ENCODE results near the gene TOMM40L. TPM values are rescaled to one million over a fixed set of nuclear protein-coding genes. Genes with fewer than 3 reads are reported as not detected.

TOMM40L gene
- total RNA-seq, 1 donor from 2014 or later: 8.6 TPM

DNA sequence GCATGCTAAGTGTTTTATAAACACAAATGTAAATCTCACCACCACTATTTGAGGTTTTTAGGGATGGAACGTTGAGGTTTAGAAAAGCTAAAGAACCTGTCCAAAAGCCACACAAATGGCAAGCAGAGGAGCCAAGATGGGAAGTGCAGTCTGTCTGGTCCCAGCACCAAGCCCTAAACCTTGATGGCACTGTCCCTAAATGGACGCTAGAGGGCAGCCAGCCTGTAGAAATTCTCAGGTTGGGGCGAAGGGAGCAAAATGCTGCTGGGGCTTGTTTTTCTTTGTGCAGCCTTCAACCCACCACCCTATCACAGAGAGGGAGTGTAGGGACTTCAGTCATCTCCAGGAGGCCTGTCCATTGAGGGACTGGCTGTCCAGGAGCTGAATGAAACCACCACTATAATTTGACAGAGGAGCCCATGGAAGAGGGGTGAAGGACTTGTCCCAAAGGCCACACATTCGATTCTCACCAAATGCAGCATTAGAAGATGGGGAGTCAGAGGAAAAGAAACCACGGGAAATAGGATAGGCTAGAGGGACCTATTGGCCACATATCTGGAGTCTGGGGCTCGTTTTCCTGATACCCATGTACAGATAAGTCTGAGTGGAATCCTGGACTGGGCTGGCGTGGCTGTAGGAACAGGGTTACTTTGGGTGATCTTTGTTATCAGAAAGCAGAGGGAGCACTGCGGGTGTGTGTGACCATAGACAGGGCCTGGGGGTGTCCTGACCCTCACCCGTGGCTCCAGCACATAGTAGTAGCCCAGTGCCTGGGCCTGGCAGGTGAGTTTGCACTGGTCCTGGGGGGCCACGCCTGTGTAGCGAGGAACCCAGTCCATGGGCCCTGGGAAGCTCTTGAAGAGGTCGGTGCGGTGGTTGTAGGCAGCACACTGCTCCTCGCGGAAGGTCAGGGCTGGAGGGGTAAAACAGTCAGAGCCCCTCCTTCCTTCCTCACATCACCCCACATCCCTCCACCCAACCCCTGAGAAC lies 33.1 kb upstream of the TOMM40L start:
- Mint-ChIP-seq H3K9me3 (ENCODE audit: unreplicated experiment) (no peaks in the 10 kb centered on the region), H3K27me3 (ENCODE audit: unreplicated experiment) (no peaks in the 10 kb centered on the region), H3K4me1 (ENCODE audit: unreplicated experiment) (peaks cover 21% of the 10 kb centered on the region), H3K36me3 (ENCODE audit: unreplicated experiment) (peaks cover 2% of the 10 kb centered on the region), H3K27ac (ENCODE audit: unreplicated experiment) (no peak overlapping the region), H3K4me3 (ENCODE audit: unreplicated experiment) (no peak overlapping the region)
- no peak for DNase-seq (ENCODE audit: extremely low spot score, unreplicated experiment)
- peak; percentile 88 for TF ChIP-seq CTCF (IDR thresholded peaks at IDR 0.05)

DNA sequence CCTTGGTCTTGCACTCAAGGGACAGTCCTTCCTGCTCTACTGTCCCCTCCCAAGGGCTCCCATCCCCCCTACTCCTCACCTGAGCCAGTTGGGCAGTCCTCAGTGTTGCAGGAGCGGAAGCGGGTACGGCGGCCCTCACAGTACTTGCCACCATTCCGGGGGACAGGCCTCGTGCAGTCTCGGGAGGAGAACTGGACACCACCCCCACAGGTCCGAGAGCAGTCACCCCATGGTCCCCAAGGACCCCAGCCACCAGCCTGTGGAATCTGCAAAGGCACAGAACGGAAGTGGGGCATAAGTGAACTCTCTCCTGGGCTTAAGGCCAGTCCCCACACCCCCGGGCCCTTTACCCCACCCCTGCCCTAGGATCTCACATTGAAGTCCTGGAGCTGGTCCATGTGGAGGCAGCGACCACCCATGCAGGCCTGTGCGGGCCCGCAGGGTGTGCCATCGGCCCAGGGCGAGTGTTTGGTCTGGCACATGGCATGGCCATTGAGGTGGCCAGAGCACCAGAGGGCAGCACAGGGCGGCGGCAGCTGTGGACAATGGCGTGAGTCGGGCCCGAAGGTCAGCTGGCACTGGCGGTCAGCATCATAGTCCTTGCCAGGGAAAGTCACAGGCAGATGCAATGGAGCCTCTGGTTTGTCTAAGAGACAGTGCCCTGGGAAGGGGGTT lies 32.2 kb upstream of the TOMM40L start:
- Mint-ChIP-seq H3K36me3 (ENCODE audit: unreplicated experiment) (peaks cover 2% of the 10 kb centered on the region), H3K27ac (ENCODE audit: unreplicated experiment) (no peak overlapping the region), H3K9me3 (ENCODE audit: unreplicated experiment) (no peaks in the 10 kb centered on the region), H3K4me1 (ENCODE audit: unreplicated experiment) (peaks cover 30% of the 10 kb centered on the region), H3K27me3 (ENCODE audit: unreplicated experiment) (no peaks in the 10 kb centered on the region), H3K4me3 (ENCODE audit: unreplicated experiment) (no peak overlapping the region)
- DNase-seq (ENCODE audit: extremely low spot score, unreplicated experiment): no peak
- TF ChIP-seq CTCF (IDR thresholded peaks at IDR 0.05): no peak

- H3K4me3 Mint-ChIP-seq (ENCODE audit: unreplicated experiment): no peak overlapping the region
- H3K27me3 Mint-ChIP-seq (ENCODE audit: unreplicated experiment): no peaks in the 10 kb centered on the region
- no peak overlapping the region for H3K27ac Mint-ChIP-seq (ENCODE audit: unreplicated experiment)
- H3K4me1 Mint-ChIP-seq (ENCODE audit: unreplicated experiment): peaks cover 44% of the 10 kb centered on the region
- no peaks in the 10 kb centered on the region for H3K9me3 Mint-ChIP-seq (ENCODE audit: unreplicated experiment)
- DNase-seq (ENCODE audit: extremely low spot score, unreplicated experiment): no peak
- peaks cover 2% of the 10 kb centered on the region for H3K36me3 Mint-ChIP-seq (ENCODE audit: unreplicated experiment)
- TF ChIP-seq CTCF (IDR thresholded peaks at IDR 0.05): no peak
These were observed 30.7 kb upstream of the TOMM40L start for GRCh38 chr1:161195171-161195570.

- no peak for TF ChIP-seq CTCF (IDR thresholded peaks at IDR 0.05)
- Mint-ChIP-seq H3K9me3 (ENCODE audit: unreplicated experiment) (no peaks in the 10 kb centered on the region), H3K4me3 (ENCODE audit: unreplicated experiment) (no peak overlapping the region), H3K4me1 (ENCODE audit: unreplicated experiment) (peaks cover 47% of the 10 kb centered on the region), H3K27me3 (ENCODE audit: unreplicated experiment) (no peaks in the 10 kb centered on the region), H3K27ac (ENCODE audit: unreplicated experiment) (peak overlapping the region; percentile 7), H3K36me3 (ENCODE audit: unreplicated experiment) (peaks cover 2% of the 10 kb centered on the region)
- no peak for DNase-seq (ENCODE audit: extremely low spot score, unreplicated experiment)
These were observed 29.7 kb upstream of the TOMM40L start for GRCh38 chr1:161196111-161196510.
